ENCODE results near the gene SNW1. TPM values are rescaled to one million over a fixed set of nuclear protein-coding genes. Genes with fewer than 3 reads are reported as not detected.

Gene SNW1
- total RNA-seq, 2 experiments from 2014 or later, result 64.7 to 107 TPM

DNA sequence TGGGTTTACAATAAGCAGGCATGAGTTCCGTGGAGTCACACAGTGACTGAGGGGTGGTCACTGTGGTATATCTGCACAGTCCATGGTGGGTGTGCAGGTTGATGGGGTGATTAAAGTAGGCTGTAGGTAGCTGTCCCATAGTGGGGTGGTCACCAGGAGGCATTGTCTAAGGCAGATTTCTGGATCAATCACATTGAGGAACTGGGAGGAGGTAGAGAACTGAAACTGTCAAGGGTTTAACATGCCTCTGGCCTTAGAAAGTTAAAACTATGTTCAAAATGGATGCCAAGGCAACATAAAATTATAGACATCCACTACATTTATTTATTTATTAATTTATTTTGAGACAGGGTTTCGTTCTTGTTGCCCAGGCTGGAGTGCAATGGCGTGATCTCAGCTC is 47.3 kb upstream of the SNW1 start:
- no TSS peak for BruUV-seq (replicated peaks)
- no peak overlapping the region for H3K4me3 ChIP-seq (ENCODE audit: low read depth, low read length, poor library complexity, severe bottlenecking)
- no peaks in the 10 kb centered on the region for H3K9me2 ChIP-seq (ENCODE audit: insufficient read depth, low read length)
- H3K9me3 ChIP-seq (ENCODE audit: low read length), result no peaks in the 10 kb centered on the region
- no peaks in the 10 kb centered on the region for H3K36me3 ChIP-seq (ENCODE audit: insufficient read depth, low read length)
- no peak overlapping the region for H2AFZ ChIP-seq (ENCODE audit: low read length)
- no peak overlapping the region for H3K27ac ChIP-seq (ENCODE audit: low read depth, low read length, poor library complexity, severe bottlenecking)
- no peaks in the 10 kb centered on the region; the same call in 1 of the 2 replicates for H4K20me1 ChIP-seq (ENCODE audit: insufficient read depth, low read length)
- H3K4me2 ChIP-seq (ENCODE audit: low read length), result no peak overlapping the region
- POLR2A ChIA-PET, result no interaction called here
- TF ChIP-seq EZH2phosphoT487 (IDR thresholded peaks at IDR 0.05; ENCODE audit: borderline replicate concordance, low read depth, low read length), result no peak
- TF ChIP-seq, protein P1, sequence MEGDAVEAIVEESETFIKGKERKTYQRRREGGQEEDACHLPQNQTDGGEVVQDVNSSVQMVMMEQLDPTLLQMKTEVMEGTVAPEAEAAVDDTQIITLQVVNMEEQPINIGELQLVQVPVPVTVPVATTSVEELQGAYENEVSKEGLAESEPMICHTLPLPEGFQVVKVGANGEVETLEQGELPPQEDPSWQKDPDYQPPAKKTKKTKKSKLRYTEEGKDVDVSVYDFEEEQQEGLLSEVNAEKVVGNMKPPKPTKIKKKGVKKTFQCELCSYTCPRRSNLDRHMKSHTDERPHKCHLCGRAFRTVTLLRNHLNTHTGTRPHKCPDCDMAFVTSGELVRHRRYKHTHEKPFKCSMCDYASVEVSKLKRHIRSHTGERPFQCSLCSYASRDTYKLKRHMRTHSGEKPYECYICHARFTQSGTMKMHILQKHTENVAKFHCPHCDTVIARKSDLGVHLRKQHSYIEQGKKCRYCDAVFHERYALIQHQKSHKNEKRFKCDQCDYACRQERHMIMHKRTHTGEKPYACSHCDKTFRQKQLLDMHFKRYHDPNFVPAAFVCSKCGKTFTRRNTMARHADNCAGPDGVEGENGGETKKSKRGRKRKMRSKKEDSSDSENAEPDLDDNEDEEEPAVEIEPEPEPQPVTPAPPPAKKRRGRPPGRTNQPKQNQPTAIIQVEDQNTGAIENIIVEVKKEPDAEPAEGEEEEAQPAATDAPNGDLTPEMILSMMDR (conservative IDR thresholded peaks at IDR 0.05; ENCODE audit: low read length), result no peak
- H3K79me2 ChIP-seq (ENCODE audit: insufficient read depth, low read depth, low read length), result no peaks in the 10 kb centered on the region
- no peaks in the 10 kb centered on the region for H3K4me1 ChIP-seq (ENCODE audit: insufficient read depth, low read length, poor library complexity, severe bottlenecking)
- intact Hi-C loops (cut with micrococcal nuclease; ENCODE audit: unreplicated experiment), result no loop called here
- no peak for DNase-seq (ENCODE audit: low spot score)
- CTCF ChIA-PET (ENCODE audit: unreplicated experiment), result no interaction called here

DNA sequence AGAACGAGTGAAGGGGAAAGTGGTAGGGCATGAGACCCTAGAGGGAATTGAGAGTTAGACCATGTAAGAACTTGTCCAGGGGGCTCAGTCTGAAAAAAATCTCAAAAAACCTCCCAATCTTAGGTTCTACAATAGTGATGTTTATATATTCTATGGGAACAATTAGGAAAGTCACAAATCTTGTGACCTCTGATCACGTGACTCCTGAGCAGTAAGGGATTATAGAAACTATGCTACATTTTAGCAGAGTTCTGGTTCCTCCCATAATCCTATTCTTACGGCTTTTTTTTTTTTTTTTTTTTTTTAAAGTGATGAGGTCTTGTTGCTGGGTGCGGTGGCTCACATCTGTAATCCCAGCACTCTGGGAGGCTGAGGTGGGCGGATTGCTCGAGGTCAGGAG is 44.8 kb upstream of the SNW1 start:
- no peak overlapping the region for H3K4me3 ChIP-seq (ENCODE audit: low read depth, low read length, poor library complexity, severe bottlenecking)
- no peaks in the 10 kb centered on the region for H3K36me3 ChIP-seq (ENCODE audit: insufficient read depth, low read length)
- POLR2A ChIA-PET, result interaction anchor here (0.6 to 0.7 kb wide), 3 partner anchors 25 to 215 kb away, joined by 3 to 7 read pairs (median 4); no protein-coding TSS in a partner anchor
- H3K27ac ChIP-seq (ENCODE audit: low read depth, low read length, poor library complexity, severe bottlenecking), result no peak overlapping the region
- no peak overlapping the region for H2AFZ ChIP-seq (ENCODE audit: low read length)
- H3K9me3 ChIP-seq (ENCODE audit: low read length), result no peaks in the 10 kb centered on the region
- no TSS peak for BruUV-seq (replicated peaks)
- intact Hi-C loops (cut with micrococcal nuclease; ENCODE audit: unreplicated experiment), result no loop called here
- no peaks in the 10 kb centered on the region for H3K9me2 ChIP-seq (ENCODE audit: insufficient read depth, low read length)
- H3K4me2 ChIP-seq (ENCODE audit: low read length), result no peak overlapping the region
- CTCF ChIA-PET (ENCODE audit: unreplicated experiment), result no interaction called here
- H3K4me1 ChIP-seq (ENCODE audit: insufficient read depth, low read length, poor library complexity, severe bottlenecking), result peaks cover 4% of the 10 kb centered on the region
- H4K20me1 ChIP-seq (ENCODE audit: insufficient read depth, low read length), result no peaks in the 10 kb centered on the region
- TF ChIP-seq, protein P1 (conservative IDR thresholded peaks at IDR 0.05; ENCODE audit: low read length), result no peak
- no peak for TF ChIP-seq EZH2phosphoT487 (IDR thresholded peaks at IDR 0.05; ENCODE audit: borderline replicate concordance, low read depth, low read length)
- DNase-seq (ENCODE audit: low spot score), result no peak
- H3K79me2 ChIP-seq (ENCODE audit: insufficient read depth, low read depth, low read length), result peaks cover 4% of the 10 kb centered on the region

DNA sequence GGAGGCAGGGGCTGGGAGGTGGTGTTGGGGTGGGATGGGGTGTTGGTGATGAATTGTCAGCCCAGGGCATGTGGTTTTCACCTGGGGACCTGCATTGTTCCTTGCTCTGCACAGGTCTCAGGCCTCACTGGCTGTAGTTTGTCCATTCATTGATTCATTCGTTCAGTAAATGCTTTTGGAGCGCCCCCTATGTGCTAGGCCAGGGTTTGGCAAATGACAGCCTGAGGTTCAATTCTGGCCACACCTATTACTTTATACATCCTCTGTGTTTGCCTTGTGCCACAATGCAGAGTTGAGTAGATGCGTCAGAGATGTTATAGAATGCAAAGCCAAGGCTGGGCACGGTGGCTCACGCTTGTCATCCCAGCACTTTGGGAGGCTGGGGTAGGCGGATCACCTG is 43.6 kb upstream of the SNW1 start:
- Histone ChIP-seq H3K9me3 (ENCODE audit: low read length) (no peaks in the 10 kb centered on the region), H3K9me2 (ENCODE audit: insufficient read depth, low read length) (no peaks in the 10 kb centered on the region), H3K27ac (ENCODE audit: low read depth, low read length, poor library complexity, severe bottlenecking) (no peak overlapping the region), H3K4me2 (ENCODE audit: low read length) (no peak overlapping the region), H3K36me3 (ENCODE audit: insufficient read depth, low read length) (no peaks in the 10 kb centered on the region), H3K4me3 (ENCODE audit: low read depth, low read length, poor library complexity, severe bottlenecking) (no peak overlapping the region), H3K4me1 (ENCODE audit: insufficient read depth, low read length, poor library complexity, severe bottlenecking) (peaks cover 8% of the 10 kb centered on the region), H3K79me2 (ENCODE audit: insufficient read depth, low read depth, low read length) (peaks cover 8% of the 10 kb centered on the region), H4K20me1 (ENCODE audit: insufficient read depth, low read length) (no peaks in the 10 kb centered on the region), H2AFZ (ENCODE audit: low read length) (no peak overlapping the region)
- TF ChIP-seq, protein P1 (conservative IDR thresholded peaks at IDR 0.05; ENCODE audit: low read length), result peak; percentile 74
- TF ChIP-seq EZH2phosphoT487 (IDR thresholded peaks at IDR 0.05; ENCODE audit: borderline replicate concordance, low read depth, low read length), result no peak
- ChIA-PET POLR2A (no interaction called here), CTCF (ENCODE audit: unreplicated experiment) (no interaction called here)
- no TSS peak for BruUV-seq (replicated peaks)
- DNase-seq (ENCODE audit: low spot score), result peak; percentile 54
- intact Hi-C loops (cut with micrococcal nuclease; ENCODE audit: unreplicated experiment), result loop anchor here (1.0 to 5.0 kb wide), 3 partner anchors 97 to 347 kb away; partner anchors contain the start of genes AHSA1, ALKBH1, SLIRP and VIPAS39

Data from OCI-LY7 (cell line).